Fibroblast of villous mesenchyme (primary cell): Measurements from ENCODE around the gene TRAPPC6A. TPM values are rescaled to one million over a fixed set of nuclear protein-coding genes. Genes with fewer than 3 reads are reported as not detected.

ENCODE experiments used
- DNase-seq: peaks from one replicate; pipeline ENCODE4 v3.0.0-alpha.2; 2010; ENCODE audit warnings: low read depth
- H3K4me3 ChIP-seq: 2 replicates; pipeline ENCODE4 v1.5.1; 2011; ENCODE audit warnings: low read depth, mild to moderate bottlenecking, low read length
- total RNA-seq: library from RNA; depleted of rRNA; stranded (reverse); fragments of >200 nt; gene quantifications from 2 replicates; pipeline ENCODE4 v1.2.3, GENCODE V29; 2012
- TF ChIP-seq, protein P1 (sequence below): IDR thresholded peaks from 2 replicates; pipeline ENCODE4 v1.5.1; 2012; ENCODE audit warnings: low read depth, mild to moderate bottlenecking, low read length; ENCODE audit not compliant: insufficient read depth

TRAPPC6A gene
- total RNA-seq, 1 donor = 3.9 TPM

DNA sequence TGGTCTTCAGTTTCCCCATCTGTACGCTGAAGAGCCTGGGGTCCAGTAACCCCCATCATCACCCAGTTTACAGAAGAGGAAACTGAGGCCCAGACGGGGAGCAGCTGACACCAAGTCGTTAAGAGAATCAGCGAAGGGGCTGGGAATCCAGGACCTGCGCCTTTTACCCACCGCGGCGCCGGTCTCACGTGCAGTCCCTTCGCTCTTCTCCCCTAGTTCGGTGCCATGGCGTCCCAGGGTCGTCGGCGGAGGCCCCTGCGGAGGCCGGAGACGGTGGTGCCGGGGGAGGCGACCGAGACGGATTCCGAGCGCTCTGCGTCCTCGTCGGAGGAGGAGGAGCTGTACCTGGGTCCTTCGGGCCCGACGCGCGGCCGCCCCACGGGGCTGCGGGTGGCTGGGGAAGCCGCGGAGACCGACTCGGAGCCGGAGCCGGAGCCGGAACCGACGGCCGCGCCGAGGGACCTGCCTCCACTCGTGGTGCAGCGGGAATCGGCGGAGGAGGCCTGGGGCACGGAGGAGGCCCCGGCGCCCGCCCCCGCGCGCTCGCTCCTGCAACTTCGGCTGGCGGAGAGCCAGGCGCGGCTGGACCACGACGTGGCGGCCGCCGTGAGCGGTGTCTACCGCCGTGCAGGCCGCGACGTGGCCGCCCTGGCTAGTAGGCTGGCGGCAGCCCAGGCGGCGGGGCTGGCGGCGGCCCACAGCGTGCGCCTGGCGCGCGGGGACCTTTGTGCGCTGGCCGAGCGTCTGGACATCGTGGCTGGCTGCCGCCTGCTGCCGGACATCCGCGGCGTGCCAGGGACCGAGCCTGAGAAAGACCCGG is 1.2 kb upstream of the TRAPPC6A start:
- H3K4me3 ChIP-seq = peak overlapping the region; percentile 96
- TF ChIP-seq, protein P1, sequence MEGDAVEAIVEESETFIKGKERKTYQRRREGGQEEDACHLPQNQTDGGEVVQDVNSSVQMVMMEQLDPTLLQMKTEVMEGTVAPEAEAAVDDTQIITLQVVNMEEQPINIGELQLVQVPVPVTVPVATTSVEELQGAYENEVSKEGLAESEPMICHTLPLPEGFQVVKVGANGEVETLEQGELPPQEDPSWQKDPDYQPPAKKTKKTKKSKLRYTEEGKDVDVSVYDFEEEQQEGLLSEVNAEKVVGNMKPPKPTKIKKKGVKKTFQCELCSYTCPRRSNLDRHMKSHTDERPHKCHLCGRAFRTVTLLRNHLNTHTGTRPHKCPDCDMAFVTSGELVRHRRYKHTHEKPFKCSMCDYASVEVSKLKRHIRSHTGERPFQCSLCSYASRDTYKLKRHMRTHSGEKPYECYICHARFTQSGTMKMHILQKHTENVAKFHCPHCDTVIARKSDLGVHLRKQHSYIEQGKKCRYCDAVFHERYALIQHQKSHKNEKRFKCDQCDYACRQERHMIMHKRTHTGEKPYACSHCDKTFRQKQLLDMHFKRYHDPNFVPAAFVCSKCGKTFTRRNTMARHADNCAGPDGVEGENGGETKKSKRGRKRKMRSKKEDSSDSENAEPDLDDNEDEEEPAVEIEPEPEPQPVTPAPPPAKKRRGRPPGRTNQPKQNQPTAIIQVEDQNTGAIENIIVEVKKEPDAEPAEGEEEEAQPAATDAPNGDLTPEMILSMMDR = no peak
- DNase-seq = peak; percentile 70

DNA sequence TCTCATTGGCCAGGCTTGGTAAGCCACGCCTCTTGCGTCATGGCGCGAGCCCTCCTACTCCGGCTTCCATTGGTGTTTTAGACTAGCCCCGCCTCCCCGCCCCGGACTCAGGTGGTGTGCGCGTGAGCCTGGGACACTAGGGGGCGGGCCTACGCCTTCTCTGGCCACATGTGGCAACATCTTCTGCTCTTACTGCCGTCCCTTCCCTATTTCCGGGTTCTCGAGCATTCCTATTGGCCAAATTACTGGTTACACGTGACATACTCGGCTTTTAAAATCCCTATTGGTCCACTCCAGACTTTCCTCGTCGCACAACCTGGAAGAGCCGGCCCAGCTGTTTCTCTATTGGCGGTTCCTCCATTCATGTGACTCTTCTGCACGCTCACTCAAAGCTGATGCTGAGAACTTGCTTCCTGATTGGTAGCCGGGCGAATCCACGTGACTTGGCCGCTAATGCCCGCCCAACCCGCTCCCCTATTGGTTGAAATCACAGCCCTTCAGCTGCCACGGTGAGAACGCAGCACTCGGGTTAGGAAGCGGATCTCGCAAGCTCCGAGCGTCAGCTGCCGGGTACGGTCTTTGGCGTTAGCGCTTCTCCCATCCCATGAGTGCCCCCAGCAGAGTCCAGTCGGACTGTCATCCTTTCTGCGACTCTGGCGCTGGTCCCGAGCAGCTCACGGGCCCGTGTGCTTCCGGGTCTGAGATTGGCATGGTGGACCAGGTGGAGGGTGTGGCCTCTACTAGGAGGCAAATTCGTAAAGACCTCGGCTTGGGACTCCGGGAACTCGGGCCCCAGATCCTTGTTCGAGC is 430 bp upstream of the TRAPPC6A start, which contains the start of gene BLOC1S3:
TSS of gene BLOC1S3 (plus strand) at position 523 of the 810 bp plus-strand sequence. CDS start 513 bp downstream, outside the sequence.
- DNase-seq = peak; percentile 100
- H3K4me3 ChIP-seq = peak within 1 kb of the TSS; percentile 96
- TF ChIP-seq, protein P1 = peak; percentile 35

DNA sequence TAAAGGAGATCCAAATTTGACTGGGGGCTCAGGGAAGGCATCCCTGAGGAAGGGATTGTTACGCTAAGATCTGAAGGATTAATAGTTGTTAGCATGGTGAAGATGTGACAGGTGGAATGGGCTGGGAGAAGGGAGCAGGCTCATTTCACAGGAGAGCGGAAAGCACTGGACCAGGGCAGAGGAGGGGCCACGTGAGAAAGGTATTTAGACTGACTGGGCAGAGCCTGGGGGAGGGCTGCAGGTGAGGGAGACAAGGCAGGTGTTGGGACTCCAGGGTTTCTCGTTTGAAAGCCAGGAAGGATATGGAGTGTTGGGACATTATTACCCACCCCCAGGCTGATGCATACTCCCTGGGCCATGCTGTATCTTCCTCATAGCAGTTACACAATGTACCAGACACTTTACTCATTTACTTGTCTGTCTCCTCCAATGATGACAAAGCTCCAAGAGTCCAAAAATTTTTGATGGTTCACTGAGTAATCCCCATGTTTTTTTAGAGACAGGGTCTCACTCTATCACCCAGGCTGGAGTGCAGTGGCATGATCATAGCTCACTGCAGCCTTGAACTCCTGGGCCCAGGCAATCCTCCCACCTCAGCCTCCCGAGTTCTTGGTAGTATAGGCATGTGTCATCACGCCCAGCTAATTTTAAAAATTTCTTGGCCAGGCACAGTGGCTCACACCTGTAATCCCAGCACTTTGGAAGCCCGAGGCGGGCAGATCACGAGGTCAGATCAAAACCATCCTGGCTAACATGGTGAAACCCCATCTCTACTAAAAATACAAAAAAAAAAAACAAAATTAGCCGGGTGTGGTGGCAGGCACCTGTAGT is 2.3 kb downstream of the TRAPPC6A start:
- DNase-seq = no peak
- no peak overlapping the region for H3K4me3 ChIP-seq
- TF ChIP-seq, protein P1 = no peak

- TF ChIP-seq, protein P1 = no peak
- no peak overlapping the region for H3K4me3 ChIP-seq
- DNase-seq = peak; percentile 97
These were observed 4.2 kb downstream of the TRAPPC6A start for GRCh38 chr19:45173816-45174215.

DNA sequence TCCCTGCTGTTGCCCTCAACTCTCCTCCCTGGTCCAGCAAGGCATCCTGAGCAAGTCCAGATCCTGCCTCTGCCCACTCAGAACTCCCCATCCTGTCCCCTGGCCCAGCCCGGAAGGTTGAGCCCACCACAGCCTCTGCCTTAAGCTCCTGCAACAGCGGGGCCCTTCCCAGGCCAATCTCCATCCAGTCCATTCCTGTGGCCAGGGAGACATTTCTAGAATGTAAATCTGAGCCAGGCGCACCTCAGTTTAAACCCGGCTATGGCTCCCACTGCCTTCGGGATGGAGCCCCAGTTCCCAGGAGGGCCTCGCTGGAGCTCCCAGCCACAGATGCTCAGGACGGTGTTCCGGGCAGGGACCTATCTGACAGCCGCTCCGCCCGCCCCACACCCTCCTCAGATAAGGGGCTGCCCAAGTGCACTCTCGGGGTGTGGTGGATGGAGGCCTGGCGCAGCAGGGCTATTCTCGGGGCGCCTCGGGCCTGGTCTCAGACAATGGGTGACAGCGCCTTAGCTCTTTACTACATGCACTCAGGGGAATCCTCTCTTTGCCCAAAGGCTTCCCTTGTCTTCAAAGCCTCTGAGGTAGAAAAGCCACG is 5.3 kb downstream of the TRAPPC6A start:
- TF ChIP-seq, protein P1 = no peak
- H3K4me3 ChIP-seq = no peak overlapping the region
- DNase-seq = peak; percentile 56

DNA sequence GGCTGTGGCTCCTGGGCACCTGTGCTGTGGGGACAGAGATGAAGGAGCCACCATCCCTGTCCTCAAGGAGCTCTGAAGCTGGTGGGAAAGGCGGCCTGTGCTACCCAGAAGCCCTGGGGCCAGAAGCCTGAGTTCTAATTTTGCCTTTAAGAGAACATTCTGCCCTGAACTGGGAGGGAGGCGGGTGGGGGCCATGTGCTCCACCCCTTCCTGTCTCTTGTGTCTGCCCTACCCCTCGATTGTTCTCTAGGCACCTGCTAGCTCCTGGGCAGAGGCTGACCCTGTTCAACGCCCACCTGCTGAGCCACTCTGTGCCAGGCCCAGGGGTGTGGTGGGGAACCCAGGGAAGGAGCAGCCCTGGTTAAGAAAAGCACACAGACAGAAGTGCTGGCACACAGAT is 5.9 kb downstream of the TRAPPC6A start:
- TF ChIP-seq, protein P1 = no peak
- no peak for DNase-seq
- no peak overlapping the region for H3K4me3 ChIP-seq
